ENCODE data around the gene CRYBG2.

DNA sequence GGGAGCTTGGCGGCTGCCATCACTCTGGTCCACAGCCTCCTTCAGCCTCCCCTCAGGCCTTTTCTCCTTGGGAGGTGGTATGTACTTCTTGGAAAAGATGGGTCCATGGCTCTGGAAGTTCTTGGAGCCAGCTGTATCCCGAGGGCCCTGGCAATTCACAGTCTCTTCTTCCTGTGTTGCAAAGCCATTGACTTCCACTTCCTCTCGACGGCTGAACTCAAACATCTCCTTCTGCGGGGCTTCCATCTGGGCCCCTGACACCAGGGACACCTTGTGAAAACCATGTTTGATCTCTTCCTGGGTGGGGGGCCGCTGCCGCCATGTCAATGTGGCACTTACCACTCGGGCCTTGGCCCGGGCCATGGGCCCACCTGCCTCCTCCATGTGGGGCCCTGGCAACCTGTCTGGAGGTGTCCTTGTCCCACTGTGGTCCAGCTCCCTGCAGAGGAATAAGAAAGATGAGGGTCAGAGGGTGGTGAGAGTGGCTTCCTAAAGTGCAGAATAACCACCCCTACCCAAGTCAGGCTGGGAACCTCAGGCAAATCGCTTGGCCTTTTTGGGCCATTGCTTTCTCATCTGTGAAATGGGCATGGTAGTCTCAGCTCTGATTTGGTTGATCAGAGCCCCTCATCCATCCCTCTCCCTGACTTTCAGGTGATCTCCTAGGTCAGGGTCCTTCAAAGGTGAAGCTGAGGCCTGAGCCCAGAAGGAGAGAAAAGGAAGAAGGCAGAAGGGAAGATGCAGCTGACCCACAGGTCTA is 7.5 kb downstream of the CRYBG2 start:
- TF ChIP-seq HDGF (IDR thresholded peaks at IDR 0.05; ENCODE audit: borderline replicate concordance) = no peak
- no peak for TF ChIP-seq SP1 (IDR thresholded peaks at IDR 0.05)
- no peak for TF ChIP-seq TARDBP (IDR thresholded peaks at IDR 0.05)
- TF ChIP-seq ARNT (IDR thresholded peaks at IDR 0.05) = no peak
- no peak for TF ChIP-seq FOXA1 (IDR thresholded peaks at IDR 0.05)
- TF ChIP-seq BHLHE40 (IDR thresholded peaks at IDR 0.05; ENCODE audit: borderline replicate concordance) = no peak
- no peak for TF ChIP-seq NFRKB (IDR thresholded peaks at IDR 0.05)
- TF ChIP-seq L3MBTL2 (conservative IDR thresholded peaks at IDR 0.05) = no peak
- no peak for TF ChIP-seq SUZ12 (IDR thresholded peaks at IDR 0.05)
- TF ChIP-seq ZNF384 (IDR thresholded peaks at IDR 0.05) = no peak
- no peak for TF ChIP-seq FOXM1 (IDR thresholded peaks at IDR 0.05; ENCODE audit: borderline replicate concordance)
- TF ChIP-seq LEF1 (IDR thresholded peaks at IDR 0.05; ENCODE audit: borderline replicate concordance) = no peak
- TF ChIP-seq, protein P1, sequence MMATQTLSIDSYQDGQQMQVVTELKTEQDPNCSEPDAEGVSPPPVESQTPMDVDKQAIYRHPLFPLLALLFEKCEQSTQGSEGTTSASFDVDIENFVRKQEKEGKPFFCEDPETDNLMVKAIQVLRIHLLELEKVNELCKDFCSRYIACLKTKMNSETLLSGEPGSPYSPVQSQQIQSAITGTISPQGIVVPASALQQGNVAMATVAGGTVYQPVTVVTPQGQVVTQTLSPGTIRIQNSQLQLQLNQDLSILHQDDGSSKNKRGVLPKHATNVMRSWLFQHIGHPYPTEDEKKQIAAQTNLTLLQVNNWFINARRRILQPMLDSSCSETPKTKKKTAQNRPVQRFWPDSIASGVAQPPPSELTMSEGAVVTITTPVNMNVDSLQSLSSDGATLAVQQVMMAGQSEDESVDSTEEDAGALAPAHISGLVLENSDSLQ (IDR thresholded peaks at IDR 0.05) = no peak
- no peak for TF ChIP-seq FOXK2 (IDR thresholded peaks at IDR 0.05)
